Measurements from ENCODE around the gene ANKRD50. TPM values are rescaled to one million over a fixed set of nuclear protein-coding genes. Genes with fewer than 3 reads are reported as not detected.

The ANKRD50 gene
- total and polyA plus RNA-seq, 2 of the 13 experiments (the other 11 are each of a cell fraction or from before 2014, with no cell fraction given), result 2.4 to 4.4 TPM

DNA sequence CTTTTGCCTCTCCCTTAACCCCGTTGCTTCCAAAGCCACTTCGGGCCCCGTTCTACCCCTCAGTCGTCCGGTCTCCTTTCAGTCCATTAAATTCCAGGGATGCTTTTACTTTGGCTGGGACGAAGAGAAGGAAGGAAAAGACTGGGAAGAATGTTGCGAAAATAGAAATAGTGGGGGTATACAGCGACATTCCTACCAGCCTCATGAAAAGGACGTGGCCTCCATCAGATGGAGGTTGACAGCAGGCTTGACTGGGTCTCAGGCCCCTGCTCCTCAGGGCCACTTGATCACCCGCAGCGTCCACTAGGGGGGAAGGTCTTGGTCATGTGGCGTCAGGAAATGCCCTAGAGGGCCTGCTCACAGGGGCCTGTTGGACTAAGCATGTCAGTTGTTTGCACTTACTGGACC is 657 bp upstream of the ANKRD50 start (continued):
- TF ChIP-seq STAG1 (CRISPR knock-in tag; IDR thresholded peaks at IDR 0.05) (0 out of 2 replicates have a peak, but pooled peaks have one; percentile 20), GATAD2A (CRISPR knock-in tag; IDR thresholded peaks at IDR 0.05) (peak; percentile 50), ZBTB7B (CRISPR knock-in tag; IDR thresholded peaks at IDR 0.05) (no peak), MAF1 (CRISPR knock-in tag; IDR thresholded peaks at IDR 0.05; ENCODE audit: borderline replicate concordance) (peak; percentile 73; the same call in 1 of the 2 replicates), MIER3 (CRISPR knock-in tag; IDR thresholded peaks at IDR 0.05; ENCODE audit: borderline replicate concordance) (0 out of 2 replicates have a peak, but pooled peaks have one; percentile 11), ZNF670 (CRISPR knock-in tag; IDR thresholded peaks at IDR 0.05; ENCODE audit: borderline replicate concordance) (peak; percentile 37; the same call in 1 of the 2 replicates), GABPA (IDR thresholded peaks at IDR 0.05; ENCODE audit: low read depth, low read length) (no peak), GABPA (CRISPR knock-in tag; IDR thresholded peaks at IDR 0.05; ENCODE audit: low read depth) (no peak), RNF2 (conservative IDR thresholded peaks at IDR 0.05; ENCODE audit: low read depth) (peak; percentile 57; the same call in 1 of the 2 replicates), TCF12 (IDR thresholded peaks at IDR 0.05) (no peak), TCF12 (CRISPR knock-in tag; IDR thresholded peaks at IDR 0.05) (no peak)
- TF ChIP-seq, protein P1, sequence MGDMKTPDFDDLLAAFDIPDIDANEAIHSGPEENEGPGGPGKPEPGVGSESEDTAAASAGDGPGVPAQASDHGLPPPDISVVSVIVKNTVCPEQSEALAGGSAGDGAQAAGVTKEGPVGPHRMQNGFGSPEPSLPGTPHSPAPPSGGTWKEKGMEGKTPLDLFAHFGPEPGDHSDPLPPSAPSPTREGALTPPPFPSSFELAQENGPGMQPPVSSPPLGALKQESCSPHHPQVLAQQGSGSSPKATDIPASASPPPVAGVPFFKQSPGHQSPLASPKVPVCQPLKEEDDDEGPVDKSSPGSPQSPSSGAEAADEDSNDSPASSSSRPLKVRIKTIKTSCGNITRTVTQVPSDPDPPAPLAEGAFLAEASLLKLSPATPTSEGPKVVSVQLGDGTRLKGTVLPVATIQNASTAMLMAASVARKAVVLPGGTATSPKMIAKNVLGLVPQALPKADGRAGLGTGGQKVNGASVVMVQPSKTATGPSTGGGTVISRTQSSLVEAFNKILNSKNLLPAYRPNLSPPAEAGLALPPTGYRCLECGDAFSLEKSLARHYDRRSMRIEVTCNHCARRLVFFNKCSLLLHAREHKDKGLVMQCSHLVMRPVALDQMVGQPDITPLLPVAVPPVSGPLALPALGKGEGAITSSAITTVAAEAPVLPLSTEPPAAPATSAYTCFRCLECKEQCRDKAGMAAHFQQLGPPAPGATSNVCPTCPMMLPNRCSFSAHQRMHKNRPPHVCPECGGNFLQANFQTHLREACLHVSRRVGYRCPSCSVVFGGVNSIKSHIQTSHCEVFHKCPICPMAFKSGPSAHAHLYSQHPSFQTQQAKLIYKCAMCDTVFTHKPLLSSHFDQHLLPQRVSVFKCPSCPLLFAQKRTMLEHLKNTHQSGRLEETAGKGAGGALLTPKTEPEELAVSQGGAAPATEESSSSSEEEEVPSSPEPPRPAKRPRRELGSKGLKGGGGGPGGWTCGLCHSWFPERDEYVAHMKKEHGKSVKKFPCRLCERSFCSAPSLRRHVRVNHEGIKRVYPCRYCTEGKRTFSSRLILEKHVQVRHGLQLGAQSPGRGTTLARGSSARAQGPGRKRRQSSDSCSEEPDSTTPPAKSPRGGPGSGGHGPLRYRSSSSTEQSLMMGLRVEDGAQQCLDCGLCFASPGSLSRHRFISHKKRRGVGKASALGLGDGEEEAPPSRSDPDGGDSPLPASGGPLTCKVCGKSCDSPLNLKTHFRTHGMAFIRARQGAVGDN (CRISPR knock-in tag; IDR thresholded peaks at IDR 0.05), result peak; percentile 53
- TF ChIP-seq, protein P2, sequence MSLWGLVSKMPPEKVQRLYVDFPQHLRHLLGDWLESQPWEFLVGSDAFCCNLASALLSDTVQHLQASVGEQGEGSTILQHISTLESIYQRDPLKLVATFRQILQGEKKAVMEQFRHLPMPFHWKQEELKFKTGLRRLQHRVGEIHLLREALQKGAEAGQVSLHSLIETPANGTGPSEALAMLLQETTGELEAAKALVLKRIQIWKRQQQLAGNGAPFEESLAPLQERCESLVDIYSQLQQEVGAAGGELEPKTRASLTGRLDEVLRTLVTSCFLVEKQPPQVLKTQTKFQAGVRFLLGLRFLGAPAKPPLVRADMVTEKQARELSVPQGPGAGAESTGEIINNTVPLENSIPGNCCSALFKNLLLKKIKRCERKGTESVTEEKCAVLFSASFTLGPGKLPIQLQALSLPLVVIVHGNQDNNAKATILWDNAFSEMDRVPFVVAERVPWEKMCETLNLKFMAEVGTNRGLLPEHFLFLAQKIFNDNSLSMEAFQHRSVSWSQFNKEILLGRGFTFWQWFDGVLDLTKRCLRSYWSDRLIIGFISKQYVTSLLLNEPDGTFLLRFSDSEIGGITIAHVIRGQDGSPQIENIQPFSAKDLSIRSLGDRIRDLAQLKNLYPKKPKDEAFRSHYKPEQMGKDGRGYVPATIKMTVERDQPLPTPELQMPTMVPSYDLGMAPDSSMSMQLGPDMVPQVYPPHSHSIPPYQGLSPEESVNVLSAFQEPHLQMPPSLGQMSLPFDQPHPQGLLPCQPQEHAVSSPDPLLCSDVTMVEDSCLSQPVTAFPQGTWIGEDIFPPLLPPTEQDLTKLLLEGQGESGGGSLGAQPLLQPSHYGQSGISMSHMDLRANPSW (CRISPR knock-in tag; IDR thresholded peaks at IDR 0.05; ENCODE audit: borderline replicate concordance), result no peak
- TF ChIP-seq, protein P3, sequence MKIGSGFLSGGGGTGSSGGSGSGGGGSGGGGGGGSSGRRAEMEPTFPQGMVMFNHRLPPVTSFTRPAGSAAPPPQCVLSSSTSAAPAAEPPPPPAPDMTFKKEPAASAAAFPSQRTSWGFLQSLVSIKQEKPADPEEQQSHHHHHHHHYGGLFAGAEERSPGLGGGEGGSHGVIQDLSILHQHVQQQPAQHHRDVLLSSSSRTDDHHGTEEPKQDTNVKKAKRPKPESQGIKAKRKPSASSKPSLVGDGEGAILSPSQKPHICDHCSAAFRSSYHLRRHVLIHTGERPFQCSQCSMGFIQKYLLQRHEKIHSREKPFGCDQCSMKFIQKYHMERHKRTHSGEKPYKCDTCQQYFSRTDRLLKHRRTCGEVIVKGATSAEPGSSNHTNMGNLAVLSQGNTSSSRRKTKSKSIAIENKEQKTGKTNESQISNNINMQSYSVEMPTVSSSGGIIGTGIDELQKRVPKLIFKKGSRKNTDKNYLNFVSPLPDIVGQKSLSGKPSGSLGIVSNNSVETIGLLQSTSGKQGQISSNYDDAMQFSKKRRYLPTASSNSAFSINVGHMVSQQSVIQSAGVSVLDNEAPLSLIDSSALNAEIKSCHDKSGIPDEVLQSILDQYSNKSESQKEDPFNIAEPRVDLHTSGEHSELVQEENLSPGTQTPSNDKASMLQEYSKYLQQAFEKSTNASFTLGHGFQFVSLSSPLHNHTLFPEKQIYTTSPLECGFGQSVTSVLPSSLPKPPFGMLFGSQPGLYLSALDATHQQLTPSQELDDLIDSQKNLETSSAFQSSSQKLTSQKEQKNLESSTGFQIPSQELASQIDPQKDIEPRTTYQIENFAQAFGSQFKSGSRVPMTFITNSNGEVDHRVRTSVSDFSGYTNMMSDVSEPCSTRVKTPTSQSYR (CRISPR knock-in tag; IDR thresholded peaks at IDR 0.05; ENCODE audit: borderline replicate concordance), result peak; percentile 31; the same call in 1 of the 2 replicates
- TF ChIP-seq, protein P4, sequence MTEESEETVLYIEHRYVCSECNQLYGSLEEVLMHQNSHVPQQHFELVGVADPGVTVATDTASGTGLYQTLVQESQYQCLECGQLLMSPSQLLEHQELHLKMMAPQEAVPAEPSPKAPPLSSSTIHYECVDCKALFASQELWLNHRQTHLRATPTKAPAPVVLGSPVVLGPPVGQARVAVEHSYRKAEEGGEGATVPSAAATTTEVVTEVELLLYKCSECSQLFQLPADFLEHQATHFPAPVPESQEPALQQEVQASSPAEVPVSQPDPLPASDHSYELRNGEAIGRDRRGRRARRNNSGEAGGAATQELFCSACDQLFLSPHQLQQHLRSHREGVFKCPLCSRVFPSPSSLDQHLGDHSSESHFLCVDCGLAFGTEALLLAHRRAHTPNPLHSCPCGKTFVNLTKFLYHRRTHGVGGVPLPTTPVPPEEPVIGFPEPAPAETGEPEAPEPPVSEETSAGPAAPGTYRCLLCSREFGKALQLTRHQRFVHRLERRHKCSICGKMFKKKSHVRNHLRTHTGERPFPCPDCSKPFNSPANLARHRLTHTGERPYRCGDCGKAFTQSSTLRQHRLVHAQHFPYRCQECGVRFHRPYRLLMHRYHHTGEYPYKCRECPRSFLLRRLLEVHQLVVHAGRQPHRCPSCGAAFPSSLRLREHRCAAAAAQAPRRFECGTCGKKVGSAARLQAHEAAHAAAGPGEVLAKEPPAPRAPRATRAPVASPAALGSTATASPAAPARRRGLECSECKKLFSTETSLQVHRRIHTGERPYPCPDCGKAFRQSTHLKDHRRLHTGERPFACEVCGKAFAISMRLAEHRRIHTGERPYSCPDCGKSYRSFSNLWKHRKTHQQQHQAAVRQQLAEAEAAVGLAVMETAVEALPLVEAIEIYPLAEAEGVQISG (CRISPR knock-in tag; IDR thresholded peaks at IDR 0.05), result peak; percentile 51
- TF ChIP-seq, protein P5, sequence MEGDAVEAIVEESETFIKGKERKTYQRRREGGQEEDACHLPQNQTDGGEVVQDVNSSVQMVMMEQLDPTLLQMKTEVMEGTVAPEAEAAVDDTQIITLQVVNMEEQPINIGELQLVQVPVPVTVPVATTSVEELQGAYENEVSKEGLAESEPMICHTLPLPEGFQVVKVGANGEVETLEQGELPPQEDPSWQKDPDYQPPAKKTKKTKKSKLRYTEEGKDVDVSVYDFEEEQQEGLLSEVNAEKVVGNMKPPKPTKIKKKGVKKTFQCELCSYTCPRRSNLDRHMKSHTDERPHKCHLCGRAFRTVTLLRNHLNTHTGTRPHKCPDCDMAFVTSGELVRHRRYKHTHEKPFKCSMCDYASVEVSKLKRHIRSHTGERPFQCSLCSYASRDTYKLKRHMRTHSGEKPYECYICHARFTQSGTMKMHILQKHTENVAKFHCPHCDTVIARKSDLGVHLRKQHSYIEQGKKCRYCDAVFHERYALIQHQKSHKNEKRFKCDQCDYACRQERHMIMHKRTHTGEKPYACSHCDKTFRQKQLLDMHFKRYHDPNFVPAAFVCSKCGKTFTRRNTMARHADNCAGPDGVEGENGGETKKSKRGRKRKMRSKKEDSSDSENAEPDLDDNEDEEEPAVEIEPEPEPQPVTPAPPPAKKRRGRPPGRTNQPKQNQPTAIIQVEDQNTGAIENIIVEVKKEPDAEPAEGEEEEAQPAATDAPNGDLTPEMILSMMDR (CRISPR knock-in tag; IDR thresholded peaks at IDR 0.05), result peak; percentile 74
